GM18505 (cell line): ENCODE data around the gene FAM117B.

Source experiments
- ATAC-seq: cut with Tn5 transposase; IDR thresholded peaks from one replicate; pipeline ENCODE4 v1.9.1; 2021; ENCODE audit not compliant: unreplicated experiment
- POLR2A ChIP-seq: IDR thresholded peaks from 4 replicates; pipeline ENCODE4 v1.6.1; 2011; ENCODE audit warnings: borderline replicate concordance; ENCODE audit not compliant: insufficient read depth, insufficient read length; ENCODE audit errors: extremely low read depth

Gene FAM117B

GRCh38 chr2:202721621-202722020, 86.9 kb downstream of the FAM117B start:
- ATAC-seq = no peak
- TF ChIP-seq POLR2A = no peak

GRCh38 chr2:202723746-202724145, 89.0 kb downstream of the FAM117B start:
- no peak for ATAC-seq
- TF ChIP-seq POLR2A = no peak

DNA sequence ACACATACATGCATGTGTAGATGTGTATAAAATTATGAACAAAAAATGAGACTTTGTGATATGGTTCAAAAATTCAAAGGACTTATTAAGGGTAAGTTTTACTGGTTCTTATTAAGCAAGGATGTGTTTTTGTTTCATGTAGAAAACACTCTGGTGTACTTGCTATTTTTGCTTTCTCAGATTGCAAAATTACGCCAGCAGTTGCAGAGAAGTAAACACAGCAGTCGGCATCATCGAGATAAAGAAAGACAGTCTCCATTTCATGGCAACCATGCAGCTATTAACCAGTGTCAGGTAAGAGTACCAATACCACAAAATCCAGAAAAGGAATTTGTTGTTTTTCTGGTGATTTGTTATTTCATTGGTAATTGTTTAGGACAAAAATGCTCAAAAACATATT, 91.3 kb downstream of the FAM117B start:
- ATAC-seq = no peak
- no peak for TF ChIP-seq POLR2A

DNA sequence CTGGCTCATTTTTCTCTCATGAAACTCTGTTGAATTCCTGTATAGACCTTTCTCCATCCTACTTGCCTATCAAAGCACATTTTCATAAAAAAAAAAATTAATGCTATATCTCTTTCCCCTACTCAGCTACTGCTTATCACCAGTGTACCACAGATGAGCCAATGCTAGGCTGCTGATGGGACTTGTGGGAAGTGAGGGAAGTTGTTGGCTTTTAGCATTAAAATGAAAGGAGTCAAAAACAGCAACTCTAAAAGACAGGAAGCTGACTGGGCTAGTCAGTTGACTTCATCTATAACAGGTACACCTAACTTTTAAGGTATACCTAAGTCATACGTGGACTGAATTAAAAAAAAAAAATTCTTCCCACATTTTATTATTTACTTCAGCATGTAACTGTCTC, 102.1 kb downstream of the FAM117B start:
- no peak for TF ChIP-seq POLR2A
- no peak for ATAC-seq

DNA sequence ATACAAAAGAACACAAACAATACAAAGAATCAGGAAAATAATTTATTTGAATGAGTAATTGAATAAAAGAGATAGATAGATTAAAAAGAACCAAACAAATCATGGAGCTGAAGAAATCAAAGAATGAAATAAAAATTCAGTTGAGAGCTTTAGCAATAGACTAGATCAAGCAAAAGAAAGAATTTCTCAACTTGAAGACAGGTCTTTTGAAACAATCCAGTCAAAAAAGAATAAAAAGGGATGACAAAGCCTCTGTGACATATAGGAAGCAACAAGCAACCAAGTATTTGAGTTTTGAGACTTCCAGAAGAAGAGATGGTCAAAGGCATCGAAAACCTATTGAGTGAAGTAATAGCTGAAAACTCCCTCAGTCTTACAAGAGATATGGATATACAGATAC, 108.8 kb downstream of the FAM117B start:
- no peak for ATAC-seq
- TF ChIP-seq POLR2A = no peak

DNA sequence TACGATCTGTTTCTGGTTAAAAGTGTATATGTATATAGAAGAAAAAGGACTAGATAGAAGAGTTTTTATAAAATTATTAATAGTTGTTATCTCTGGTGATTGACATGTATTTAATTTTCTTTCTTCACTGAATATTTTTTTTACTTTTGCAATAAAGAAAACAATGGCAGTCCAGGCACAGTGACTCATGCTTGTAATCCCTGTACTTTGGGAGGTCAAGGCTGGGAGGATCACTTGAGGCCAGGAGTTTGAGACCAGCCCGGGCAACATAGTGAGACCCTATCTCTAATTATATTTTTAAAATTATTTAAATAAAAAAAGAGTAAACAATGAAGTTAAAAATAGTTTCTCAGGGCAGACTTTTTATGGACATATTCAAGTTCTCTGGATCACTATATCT, 114.7 kb downstream of the FAM117B start:
- no peak for TF ChIP-seq POLR2A
- ATAC-seq = no peak

- ATAC-seq = no peak
These were observed 116.1 kb downstream of the FAM117B start for GRCh38 chr2:202750763-202751427.

GRCh38 chr2:202752071-202752470, 117.3 kb downstream of the FAM117B start:
- TF ChIP-seq POLR2A = no peak
- no peak for ATAC-seq

More at GRCh38 chr2:202750763-202751427, 116.1 kb downstream of the FAM117B start:
- TF ChIP-seq POLR2A = no peak

DNA sequence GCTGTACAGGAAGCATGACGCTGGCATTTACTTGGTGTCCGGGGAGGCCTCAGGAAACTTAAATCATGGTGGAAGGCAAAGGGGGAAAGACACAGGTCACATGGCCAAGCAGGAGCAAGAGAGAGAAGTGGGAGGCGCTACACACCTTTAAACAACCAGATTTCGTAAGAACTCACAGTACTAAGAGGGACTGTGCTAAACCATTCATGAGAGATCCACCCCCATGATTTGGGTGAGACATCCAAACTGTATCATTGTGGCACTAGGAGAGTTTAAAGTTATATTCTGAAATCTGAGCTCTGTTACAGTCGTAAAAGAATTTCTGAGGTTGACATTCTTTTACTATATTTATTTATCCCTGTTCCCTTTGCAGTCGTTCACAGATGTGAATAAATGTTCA, 120.2 kb downstream of the FAM117B start:
- no peak for ATAC-seq

DNA sequence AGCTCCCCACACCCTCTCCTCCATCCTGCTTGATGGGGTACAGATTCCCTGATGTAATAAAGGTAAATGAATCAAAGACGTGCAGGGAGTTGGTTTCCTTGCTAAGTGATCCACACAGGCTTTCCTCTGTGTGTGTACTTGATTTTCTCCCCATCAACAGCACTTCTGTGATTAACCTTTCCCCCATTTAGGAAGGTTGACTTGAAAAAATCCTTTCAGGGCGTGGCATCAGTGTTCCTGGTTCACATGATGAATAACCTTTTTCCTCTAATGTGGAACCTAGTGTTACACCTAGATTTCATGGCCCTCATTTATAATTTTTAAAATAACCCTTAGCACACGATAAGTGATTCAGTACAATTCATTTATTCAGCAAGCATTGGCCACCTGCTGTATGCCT, 121.8 kb downstream of the FAM117B start:
- TF ChIP-seq POLR2A = no peak
- ATAC-seq = no peak

More for the DNA sequence above, 120.2 kb downstream of the FAM117B start:
- no peak for TF ChIP-seq POLR2A

- TF ChIP-seq POLR2A = no peak
- ATAC-seq = no peak
These were observed 122.6 kb downstream of the FAM117B start for GRCh38 chr2:202757339-202757738.

- no peak for ATAC-seq
- TF ChIP-seq POLR2A = no peak
These were observed 123.4 kb downstream of the FAM117B start for GRCh38 chr2:202758128-202758527.

GRCh38 chr2:202758604-202759003, 123.8 kb downstream of the FAM117B start:
- no peak for TF ChIP-seq POLR2A
- ATAC-seq = no peak

- no peak for TF ChIP-seq POLR2A
- ATAC-seq = no peak
These were observed 126.1 kb downstream of the FAM117B start for GRCh38 chr2:202760848-202761247.

- no peak for ATAC-seq
- TF ChIP-seq POLR2A = no peak
These were observed 127.8 kb downstream of the FAM117B start for GRCh38 chr2:202762556-202762955.
